HG03280 (cell line): ENCODE results near the gene PRSS16.
"Not testable (repeated sequence)": the region's sequence is repeated elsewhere in the genome, so short reads cannot be mapped to it uniquely, and the experiment has no call there.

ENCODE experiments used
- ATAC-seq: cut with Tn5 transposase; IDR thresholded peaks from one replicate; pipeline ENCODE4 v1.9.1; 2021; ENCODE audit warnings: mild to moderate bottlenecking, moderate library complexity; ENCODE audit not compliant: unreplicated experiment

Gene PRSS16

GRCh38 chr6:27247133-27247836 is at the start of gene PRSS16:
TSS of gene PRSS16 (plus strand) at chr6:27247701. CDS start at chr6:27247738, 37 bp downstream.
- no peak for ATAC-seq

- ATAC-seq = no peak
These were observed 41.9 kb upstream of the PRSS16 start for GRCh38 chr6:27205375-27206278.

GRCh38 chr6:27206806-27207205 is 40.7 kb upstream of the PRSS16 start:
- no peak for ATAC-seq

GRCh38 chr6:27208042-27208441 is 39.5 kb upstream of the PRSS16 start:
- ATAC-seq = no peak

GRCh38 chr6:27209196-27209595 is 38.3 kb upstream of the PRSS16 start:
- ATAC-seq = no peak

GRCh38 chr6:27209659-27210269 is 37.7 kb upstream of the PRSS16 start:
- no peak for ATAC-seq

GRCh38 chr6:27213091-27213517 is 34.4 kb upstream of the PRSS16 start:
- not testable (repeated sequence) for ATAC-seq

GRCh38 chr6:27213544-27214125 is 33.9 kb upstream of the PRSS16 start:
- no peak for ATAC-seq

- ATAC-seq = no peak
These were observed 33.3 kb upstream of the PRSS16 start for GRCh38 chr6:27214126-27214601.

- no peak for ATAC-seq
These were observed 30.6 kb upstream of the PRSS16 start for GRCh38 chr6:27216874-27217273.

GRCh38 chr6:27222971-27223370 is 24.5 kb upstream of the PRSS16 start:
- not testable (repeated sequence) for ATAC-seq

GRCh38 chr6:27224729-27225128 is 22.8 kb upstream of the PRSS16 start:
- no peak for ATAC-seq

- no peak for ATAC-seq
These were observed 18.5 kb upstream of the PRSS16 start for GRCh38 chr6:27228963-27229477.

GRCh38 chr6:27230758-27231111 is 16.8 kb upstream of the PRSS16 start:
- ATAC-seq = no peak

GRCh38 chr6:27234576-27234975 is 12.9 kb upstream of the PRSS16 start:
- no peak for ATAC-seq

GRCh38 chr6:27237089-27237803 is 10.3 kb upstream of the PRSS16 start:
- no peak for ATAC-seq

GRCh38 chr6:27238010-27238983 is 9.2 kb upstream of the PRSS16 start:
- no peak for ATAC-seq

GRCh38 chr6:27239258-27239657 is 8.2 kb upstream of the PRSS16 start:
- no peak for ATAC-seq

- no peak for ATAC-seq
These were observed 6.1 kb upstream of the PRSS16 start for GRCh38 chr6:27241443-27241842.
